Loucy (cell line): ENCODE data around the gene CLSTN1.

Experiments
- CTCF ChIP-seq: fragments of 200-600 bp; sonication (generic); conservative IDR thresholded peaks from 2 replicates; pipeline ENCODE4 v1.5.1; 2014; ENCODE audit warnings: mild to moderate bottlenecking, antibody characterized with exemption, low read length
- EZH2phosphoT487 ChIP-seq: fragments of 200-600 bp; IDR thresholded peaks from 2 replicates; pipeline ENCODE4 v1.6.1; 2018; ENCODE audit warnings: antibody characterized with exemption, mild to moderate bottlenecking, moderate library complexity, borderline replicate concordance

GRCh38 chr1:9759939-9760338 is 63.8 kb downstream of the CLSTN1 start:
- TF ChIP-seq EZH2phosphoT487 (no peak), CTCF (no peak)
